ENCODE data around the gene NEK9. TPM values are rescaled to one million over a fixed set of nuclear protein-coding genes. Genes with fewer than 3 reads are reported as not detected.

Gene NEK9
- total and polyA plus RNA-seq, 12 donors: 26.9 to 138 (median 110) TPM

DNA sequence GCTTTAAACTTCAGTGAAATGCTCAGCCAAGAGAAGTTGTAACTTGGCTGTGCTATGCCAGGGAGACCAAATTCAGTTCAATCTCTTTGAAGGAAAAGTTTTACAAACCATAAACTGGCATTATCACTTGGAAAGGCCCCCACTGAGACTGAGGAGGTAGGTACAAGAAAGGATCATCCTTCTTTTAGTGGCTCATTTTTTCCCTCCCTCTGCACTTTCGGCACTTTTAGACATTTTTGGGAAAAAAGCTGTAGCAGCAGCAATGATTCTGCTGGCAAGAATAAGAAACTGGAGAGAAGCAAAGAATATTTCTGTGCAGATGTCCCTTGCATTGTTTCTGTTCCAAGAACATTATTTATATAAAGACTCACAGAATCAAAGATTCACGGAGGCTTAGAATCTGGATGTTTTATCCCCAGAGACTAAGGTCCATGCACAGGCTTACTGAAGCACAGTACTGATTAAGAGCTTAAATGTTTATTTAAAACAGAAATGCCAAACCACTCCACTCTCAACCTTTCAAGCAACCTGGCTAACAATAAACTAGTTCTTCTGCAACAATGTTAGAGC lies 45.1 kb downstream of the NEK9 start:
- 64 to 71% methylated on average over 2 of the region's 2 CpGs for WGBS, 2 donors
- intact Hi-C loops (cut with DNase I): loop anchor here in 3 of 10 donors (10.0 kb wide), 3 partner anchors 137 to 217 kb away; no protein-coding TSS in a partner anchor
- Histone ChIP-seq H3K27me3 (no peaks in the 10 kb centered on the region), H3K4me3 (no peak overlapping the region), H3K4me1 (peaks cover 0 to 15% (median 4%) of the 10 kb centered on the region in 9 donors), H3K27ac (peak overlapping the region in 4 of 10 donors; percentile 7 to 48 (median 18)), H3K9me3 (no peaks in the 10 kb centered on the region), H3K36me3 (peaks cover 0 to 68% (median 36%) of the 10 kb centered on the region in 9 donors)
- DNase-seq (no peak), ATAC-seq (peak in 2 of 8 donors; percentile 22 to 36)
- TF ChIP-seq, protein P1, sequence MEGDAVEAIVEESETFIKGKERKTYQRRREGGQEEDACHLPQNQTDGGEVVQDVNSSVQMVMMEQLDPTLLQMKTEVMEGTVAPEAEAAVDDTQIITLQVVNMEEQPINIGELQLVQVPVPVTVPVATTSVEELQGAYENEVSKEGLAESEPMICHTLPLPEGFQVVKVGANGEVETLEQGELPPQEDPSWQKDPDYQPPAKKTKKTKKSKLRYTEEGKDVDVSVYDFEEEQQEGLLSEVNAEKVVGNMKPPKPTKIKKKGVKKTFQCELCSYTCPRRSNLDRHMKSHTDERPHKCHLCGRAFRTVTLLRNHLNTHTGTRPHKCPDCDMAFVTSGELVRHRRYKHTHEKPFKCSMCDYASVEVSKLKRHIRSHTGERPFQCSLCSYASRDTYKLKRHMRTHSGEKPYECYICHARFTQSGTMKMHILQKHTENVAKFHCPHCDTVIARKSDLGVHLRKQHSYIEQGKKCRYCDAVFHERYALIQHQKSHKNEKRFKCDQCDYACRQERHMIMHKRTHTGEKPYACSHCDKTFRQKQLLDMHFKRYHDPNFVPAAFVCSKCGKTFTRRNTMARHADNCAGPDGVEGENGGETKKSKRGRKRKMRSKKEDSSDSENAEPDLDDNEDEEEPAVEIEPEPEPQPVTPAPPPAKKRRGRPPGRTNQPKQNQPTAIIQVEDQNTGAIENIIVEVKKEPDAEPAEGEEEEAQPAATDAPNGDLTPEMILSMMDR (IDR thresholded peaks at IDR 0.05): no peak

DNA sequence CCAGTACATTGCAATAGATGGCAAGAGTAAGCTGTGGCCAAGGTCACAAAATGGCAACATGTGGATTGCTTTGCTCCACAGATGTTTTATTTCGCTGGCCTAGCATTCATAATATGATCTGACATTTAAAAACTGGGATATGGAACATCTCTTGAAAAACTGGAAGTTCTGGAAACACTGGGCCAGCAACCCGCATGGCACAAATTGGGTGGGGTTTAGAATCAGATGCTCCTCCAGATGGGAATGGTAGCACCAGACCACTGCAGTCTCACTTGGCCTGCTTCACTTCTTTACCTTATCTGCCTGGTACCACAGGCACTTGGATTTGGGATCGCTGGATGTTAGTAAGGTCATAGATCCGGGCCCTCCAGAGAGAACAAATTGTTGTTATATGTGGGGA lies 47.3 kb downstream of the NEK9 start:
- TF ChIP-seq, protein P1 (IDR thresholded peaks at IDR 0.05): no peak
- 48 to 68% methylated on average over 4 of the region's 4 CpGs for WGBS, 2 donors

DNA sequence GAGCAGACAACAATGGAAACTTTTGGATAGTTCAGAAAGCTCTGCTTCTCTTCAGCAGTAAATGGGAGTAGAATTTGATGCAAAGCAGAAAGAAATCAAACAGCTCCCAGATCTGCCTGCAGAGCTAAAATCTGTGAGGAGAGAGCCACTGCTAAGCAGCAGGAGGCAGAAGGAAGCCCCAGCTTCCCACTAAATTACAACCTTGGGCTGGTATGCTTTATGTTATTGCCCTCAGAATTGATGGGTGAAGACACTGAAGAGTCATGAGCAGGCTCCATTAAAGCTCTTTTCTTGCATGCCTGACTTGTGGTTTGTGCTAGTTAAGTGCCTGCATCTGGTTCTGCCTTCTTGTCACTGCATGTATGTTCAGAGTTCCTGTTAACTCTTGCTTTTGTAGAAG lies 49.1 kb downstream of the NEK9 start:
- Histone ChIP-seq H3K27ac (no peak overlapping the region), H3K36me3 (peaks cover 0 to 28% (median 5%) of the 10 kb centered on the region in 9 donors), H3K4me1 (peaks cover 0 to 23% (median 5%) of the 10 kb centered on the region in 9 donors), H3K4me3 (no peak overlapping the region), H3K27me3 (no peaks in the 10 kb centered on the region), H3K9me3 (no peaks in the 10 kb centered on the region)
- TF ChIP-seq, protein P1 (IDR thresholded peaks at IDR 0.05): no peak
- no peak for DNase-seq
- no peak for ATAC-seq
- intact Hi-C loops (cut with DNase I): loop anchor here in 2 of 10 donors (10.0 kb wide), 2 partner anchors 63 to 73 kb away; partner anchors contain the start of gene EIF2B2 (in 1 of the 2)

More for the DNA sequence above, 47.3 kb downstream of the NEK9 start:
- DNase-seq (no peak), ATAC-seq (no peak)
- no peak overlapping the region for H3K4me3 ChIP-seq
- H3K27me3 ChIP-seq: no peaks in the 10 kb centered on the region
- peaks cover 0 to 45% (median 14%) of the 10 kb centered on the region in 9 donors for H3K36me3 ChIP-seq
- H3K4me1 ChIP-seq: peaks cover 0 to 15% (median 4%) of the 10 kb centered on the region in 9 donors
- H3K27ac ChIP-seq: peak overlapping the region in 1 of 10 donors; percentile 7
- intact Hi-C loops (cut with DNase I): loop anchor here in 2 of 10 donors (10.0 kb wide), 2 partner anchors 65 to 75 kb away; partner anchors contain the start of gene EIF2B2 (in 1 of the 2)
- no peaks in the 10 kb centered on the region for H3K9me3 ChIP-seq

DNA sequence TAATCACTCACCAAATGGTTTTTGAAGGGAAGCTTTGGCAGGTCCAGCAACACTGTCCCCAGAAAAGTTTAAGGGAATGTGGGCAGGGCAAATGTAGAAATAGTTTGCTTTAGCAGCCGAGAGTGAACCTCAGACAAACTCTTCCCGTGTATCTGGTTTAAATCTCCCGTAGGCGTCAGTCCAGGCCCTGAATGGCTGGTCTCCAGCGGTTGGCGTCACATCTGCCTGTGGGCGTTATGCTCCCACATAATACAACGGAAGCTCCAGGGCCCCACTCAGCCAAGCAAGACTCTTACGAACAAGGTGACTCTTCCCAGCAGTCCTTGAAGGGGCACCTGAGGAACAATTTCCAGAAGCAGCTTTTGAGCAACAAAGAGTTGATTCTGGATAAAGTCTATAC lies 56.5 kb downstream of the NEK9 start:
- WGBS, 2 donors: 74 to 78% methylated on average over 9 of the region's 9 CpGs
- Histone ChIP-seq H3K36me3 (peaks cover 0 to 6% (median 0%) of the 10 kb centered on the region in 9 donors), H3K27ac (peak overlapping the region in 7 of 10 donors; percentile 90 to 98 (median 93)), H3K9me3 (no peaks in the 10 kb centered on the region), H3K4me1 (peaks cover 5 to 59% (median 33%) of the 10 kb centered on the region in 9 donors), H3K27me3 (no peaks in the 10 kb centered on the region), H3K4me3 (peak overlapping the region in 7 of 10 donors; percentile 8 to 69 (median 62))
- TF ChIP-seq, protein P1 (IDR thresholded peaks at IDR 0.05): no peak
- intact Hi-C loops (cut with DNase I): loop anchor here in 3 of 10 donors (5.0 to 10.0 kb wide), 3 partner anchors 56 to 123 kb away; partner anchors contain the start of gene EIF2B2 (in 1 of the 3)
- DNase-seq (no peak), ATAC-seq (no peak)
